HG03159 (cell line): Measurements from ENCODE around the gene KLHL40.

ENCODE experiments used
- ATAC-seq: cut with Tn5 transposase; IDR thresholded peaks from one replicate; pipeline ENCODE4 v1.9.1; 2021; ENCODE audit warnings: mild to moderate bottlenecking, moderate library complexity; ENCODE audit not compliant: unreplicated experiment

The KLHL40 gene

DNA sequence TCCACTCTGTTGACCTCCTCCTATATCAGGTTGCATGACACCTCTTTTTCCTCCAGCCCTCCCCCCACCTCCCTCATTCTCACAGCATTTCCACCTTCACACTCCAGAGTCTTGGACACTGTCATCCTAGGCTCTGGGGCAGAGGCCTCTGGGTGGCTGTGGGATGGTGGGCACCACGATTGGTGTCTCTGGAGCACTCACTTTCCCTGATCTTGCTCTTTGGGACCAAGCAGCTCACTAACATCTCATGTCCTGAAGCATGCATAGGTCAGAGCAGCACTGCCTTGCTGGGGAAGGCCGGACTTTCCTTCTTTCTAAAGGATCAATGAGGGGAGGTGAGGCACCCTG, 16.9 kb upstream of the KLHL40 start:
- ATAC-seq = no peak

DNA sequence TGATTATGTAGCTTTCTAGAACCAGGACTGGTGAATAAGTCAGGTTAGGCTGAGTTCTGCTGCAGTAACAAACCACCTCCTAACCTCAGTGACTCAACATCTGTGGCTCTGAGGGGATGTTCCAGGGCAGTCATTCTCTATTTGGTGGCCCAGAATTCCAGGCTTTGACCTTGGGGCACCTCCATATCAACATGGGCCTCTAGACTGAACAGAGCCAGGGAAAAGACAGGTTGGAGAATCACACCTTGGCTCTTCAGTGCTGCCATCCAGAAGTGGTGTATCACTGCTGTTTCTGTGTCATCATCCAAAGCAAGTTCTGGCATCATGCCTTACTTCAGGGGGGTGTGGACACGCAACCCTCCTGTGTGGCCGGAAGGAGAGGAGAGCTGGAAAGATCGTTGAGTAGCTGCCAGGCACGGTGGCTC, 16.5 kb upstream of the KLHL40 start:
- no peak for ATAC-seq

DNA sequence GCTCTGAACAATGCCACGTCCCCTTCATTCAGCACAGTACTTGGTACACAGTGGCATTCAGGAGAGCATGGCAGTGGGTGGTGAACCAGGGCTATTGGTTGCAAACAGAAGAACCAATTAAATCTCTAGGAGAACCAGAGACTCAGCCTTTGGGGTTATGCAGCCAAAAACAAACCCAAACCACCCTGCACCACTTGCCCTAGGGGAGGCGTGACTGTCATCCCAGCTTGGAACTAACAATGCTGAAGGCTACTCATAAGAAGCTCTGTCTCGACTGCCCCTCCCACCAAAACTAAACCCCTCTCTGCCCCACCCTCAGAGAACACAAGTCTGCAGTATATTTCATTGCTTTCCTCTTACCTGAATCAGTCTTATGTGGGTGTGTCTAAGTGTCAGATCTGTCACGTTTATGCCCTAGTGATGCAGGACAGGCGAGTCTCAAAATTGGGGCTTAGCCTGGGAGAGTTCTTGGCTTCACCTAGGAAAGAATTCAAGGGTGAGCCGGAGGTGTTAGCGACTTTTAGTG, 15.2 kb upstream of the KLHL40 start:
- no peak for ATAC-seq

DNA sequence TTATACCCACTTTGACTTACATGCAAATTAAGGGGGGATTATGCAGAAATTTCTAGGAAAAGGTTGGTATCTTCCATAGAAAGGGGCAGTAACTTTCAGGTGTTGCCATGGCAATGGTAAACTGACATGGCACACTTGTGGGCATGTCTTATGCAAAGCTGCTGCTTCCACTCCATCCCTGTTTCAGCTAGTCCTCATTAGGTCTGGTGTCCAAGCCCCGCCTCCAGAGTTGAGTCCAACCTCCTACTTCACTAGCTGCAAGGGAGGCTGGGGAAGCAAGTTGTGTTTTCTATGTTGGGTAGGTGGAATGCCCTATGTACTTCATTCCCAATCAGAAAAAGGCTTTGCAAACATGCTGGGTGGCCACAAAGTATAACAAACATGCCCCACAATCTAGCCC, 14.7 kb upstream of the KLHL40 start:
- no peak for ATAC-seq

DNA sequence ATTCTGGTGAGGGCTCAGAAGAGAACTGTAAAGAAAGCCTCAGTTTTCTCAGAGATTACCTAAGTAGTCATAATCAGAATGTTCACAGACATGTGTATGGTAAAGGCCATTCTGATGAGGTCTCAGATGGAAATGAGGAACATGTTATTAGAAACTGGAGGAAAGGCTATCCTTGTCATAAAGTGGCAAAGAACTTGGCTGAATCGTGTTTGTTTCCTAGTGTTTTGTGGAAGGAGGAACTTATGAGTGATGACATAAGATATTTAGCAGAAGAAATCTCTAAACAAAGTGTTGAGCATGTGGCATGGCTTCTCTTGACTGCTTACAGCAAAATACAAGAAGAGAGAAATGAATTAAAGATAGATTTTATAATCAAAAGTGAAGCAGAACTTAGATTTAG, 12.8 kb upstream of the KLHL40 start:
- ATAC-seq = no peak

DNA sequence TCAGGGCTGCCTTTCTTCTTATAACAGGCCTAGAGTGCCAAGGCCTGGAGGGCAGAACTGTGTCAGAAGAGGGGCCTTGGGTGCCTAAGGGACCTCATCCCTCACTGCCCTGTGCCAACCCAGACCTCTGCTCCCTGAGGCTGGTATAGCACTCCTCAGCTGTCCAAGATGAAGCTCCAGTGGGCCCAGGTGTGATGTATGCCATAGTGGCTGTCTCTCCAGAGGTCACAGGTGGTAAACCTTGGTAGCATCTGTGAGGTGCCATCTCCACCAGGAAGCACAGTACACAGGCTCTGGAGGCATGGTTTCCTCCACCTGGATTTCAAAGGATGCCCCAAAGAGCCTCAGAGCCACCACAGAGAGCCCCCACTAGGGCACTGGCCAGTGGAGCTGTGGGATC, 12.3 kb upstream of the KLHL40 start:
- ATAC-seq = no peak

DNA sequence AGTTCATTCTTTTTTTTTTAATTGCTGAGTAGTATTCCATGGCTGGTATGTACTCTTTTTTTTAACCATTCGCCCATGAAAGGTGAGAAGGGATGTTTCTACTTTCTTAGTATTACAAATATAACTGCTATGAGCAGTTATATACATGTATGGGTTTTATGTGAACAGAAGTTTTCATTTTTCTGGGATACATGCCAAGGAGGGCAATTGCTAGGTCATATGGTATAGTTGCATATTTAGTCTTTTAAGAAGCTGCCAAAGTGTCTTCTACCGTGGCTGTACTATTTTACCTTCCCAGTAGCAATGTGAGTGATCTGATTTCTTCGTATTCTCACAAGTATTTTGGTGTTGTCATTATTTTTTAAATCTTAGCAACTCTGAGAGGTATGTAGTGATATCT, 11.2 kb upstream of the KLHL40 start:
- no peak for ATAC-seq

DNA sequence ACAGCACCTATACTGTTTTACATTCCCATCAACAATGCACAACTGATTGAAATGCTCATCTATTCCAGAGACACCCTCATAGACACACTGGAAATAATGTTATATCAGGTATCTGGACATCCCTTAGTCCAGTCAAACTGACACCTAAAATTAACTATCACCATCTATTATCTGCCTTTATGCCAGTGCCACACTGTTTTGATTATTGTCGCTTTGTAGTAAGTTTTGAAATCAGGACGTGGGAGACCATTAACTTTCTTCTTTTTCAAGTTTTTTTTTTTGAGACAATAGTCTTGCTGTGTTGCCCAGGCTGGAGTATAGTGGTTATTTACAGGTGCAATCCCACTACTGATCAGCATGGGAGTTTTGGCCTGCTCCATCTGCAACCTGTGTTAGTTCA, 9.4 kb upstream of the KLHL40 start:
- no peak for ATAC-seq

DNA sequence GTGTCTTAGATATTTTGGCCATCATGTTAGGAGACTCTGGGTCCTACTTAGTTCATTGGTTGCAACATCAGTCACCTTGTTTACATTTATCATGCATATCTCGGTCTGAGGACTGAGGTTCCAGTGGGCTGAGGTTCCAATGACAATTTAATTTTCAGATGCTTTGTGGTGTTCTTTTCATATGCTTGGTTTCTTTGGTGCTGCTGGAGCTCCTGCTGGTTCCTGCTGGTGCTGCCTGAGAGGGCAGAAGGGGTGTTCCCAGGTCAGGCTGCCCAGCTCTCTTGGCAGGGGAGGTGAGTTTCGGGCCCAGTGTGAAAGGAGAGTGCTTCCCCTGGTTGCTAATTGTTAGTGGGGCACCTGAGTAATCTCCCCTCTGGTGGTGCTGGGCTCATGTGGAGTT, 6.9 kb upstream of the KLHL40 start:
- ATAC-seq = no peak

DNA sequence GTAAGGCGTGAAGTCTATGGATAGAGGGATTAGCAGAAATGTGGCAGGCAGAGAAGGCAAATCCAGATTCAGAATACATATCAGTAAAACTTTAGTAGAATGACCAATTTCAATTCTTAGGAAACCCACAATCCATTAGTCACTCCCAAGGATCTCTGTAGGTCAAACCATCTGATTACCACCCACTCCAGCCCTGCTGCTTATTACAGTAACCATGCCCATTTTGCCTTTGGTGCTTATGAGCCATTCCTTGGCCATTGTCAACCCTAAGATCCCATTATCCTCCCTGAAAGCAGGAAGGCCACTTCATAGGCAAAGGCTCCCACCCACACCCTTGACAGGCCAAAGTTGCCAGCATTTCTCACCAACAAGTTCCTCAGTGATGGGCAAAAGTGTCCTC, 5.1 kb upstream of the KLHL40 start:
- ATAC-seq = no peak

DNA sequence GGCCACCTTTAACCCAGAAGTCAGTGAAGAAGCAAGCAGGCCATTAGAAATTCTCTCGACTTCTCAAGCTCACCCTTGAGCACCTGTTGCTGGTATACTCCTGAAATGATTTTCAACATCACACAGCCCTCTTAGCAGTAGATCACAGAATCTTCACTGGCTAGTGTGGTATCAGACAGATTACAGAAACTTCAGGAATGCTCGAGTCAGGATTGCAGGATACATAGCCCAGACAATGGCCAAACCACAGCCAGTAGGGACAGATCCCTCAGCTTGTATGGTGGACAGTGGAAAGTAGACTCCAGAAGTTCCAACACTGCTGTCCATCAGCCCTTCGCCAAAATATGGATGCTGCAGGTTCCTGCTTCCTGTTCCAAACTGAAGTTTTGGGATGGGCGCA, 4.5 kb upstream of the KLHL40 start:
- ATAC-seq = no peak

DNA sequence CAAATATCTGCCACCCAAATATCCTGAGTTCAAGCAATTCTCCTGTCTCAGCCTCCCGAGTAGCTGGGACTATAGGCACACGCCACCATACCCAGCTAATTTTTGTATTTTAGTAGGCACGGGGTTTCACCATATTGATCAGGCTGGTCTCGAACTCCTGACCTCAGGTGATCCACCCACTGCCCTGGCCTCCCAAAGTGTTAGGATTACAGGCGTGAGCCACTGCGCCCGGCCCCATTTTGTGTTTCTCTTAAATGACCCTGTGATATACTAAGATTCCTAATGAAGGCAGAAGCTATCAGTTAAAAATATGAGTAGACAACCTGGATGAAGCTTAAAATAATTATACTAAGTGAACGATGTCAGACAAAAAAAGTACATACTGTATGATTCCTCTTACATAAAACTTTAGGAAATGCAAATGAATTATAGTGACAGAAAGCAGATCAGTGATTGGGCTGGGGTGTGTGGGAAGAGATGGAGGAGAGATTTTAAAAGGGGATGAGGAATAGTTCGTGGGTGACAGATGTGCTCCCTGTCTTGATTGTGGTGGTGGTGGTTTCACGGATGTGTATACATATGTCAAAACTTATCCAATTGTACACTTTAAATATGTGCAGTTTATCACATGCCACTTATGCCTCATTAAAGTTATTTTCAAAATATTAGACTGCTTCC, 3.8 kb upstream of the KLHL40 start:
- no peak for ATAC-seq

DNA sequence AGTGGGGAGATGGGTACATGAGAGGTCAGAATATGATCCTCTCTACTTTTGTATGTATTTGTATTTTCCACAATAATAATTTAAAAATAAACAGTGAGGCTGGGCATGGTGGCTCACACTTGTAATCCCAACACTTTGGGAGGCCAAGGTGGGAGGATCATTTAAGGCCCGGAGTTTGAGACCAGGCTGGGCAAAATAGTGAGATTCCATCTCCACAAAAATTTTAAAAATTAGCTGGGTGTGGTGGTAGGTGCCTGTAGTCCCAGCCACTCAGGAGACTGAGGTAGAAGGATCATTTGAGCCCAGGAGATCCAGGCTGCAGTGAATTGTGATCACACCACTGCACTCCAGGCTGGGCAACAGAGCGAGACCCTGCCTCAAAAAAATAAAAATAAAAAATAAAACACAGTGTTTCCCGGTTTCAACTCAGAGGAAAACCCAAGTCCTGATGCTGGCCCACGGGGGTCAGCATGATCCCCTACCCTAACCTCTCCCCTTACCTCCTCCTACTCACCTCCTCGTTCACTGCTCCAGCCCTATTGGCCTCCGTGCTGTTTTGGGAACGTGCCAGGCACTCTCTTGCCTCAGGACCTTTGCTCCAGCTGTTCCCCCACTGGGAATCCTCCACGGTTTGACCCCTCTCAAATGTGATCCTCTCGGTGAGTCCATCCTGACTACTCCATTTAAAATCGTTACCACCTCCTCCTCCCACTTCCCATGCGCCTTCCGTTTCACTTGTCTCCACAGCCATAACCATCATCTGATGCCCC, 2.9 kb upstream of the KLHL40 start:
- ATAC-seq = no peak

DNA sequence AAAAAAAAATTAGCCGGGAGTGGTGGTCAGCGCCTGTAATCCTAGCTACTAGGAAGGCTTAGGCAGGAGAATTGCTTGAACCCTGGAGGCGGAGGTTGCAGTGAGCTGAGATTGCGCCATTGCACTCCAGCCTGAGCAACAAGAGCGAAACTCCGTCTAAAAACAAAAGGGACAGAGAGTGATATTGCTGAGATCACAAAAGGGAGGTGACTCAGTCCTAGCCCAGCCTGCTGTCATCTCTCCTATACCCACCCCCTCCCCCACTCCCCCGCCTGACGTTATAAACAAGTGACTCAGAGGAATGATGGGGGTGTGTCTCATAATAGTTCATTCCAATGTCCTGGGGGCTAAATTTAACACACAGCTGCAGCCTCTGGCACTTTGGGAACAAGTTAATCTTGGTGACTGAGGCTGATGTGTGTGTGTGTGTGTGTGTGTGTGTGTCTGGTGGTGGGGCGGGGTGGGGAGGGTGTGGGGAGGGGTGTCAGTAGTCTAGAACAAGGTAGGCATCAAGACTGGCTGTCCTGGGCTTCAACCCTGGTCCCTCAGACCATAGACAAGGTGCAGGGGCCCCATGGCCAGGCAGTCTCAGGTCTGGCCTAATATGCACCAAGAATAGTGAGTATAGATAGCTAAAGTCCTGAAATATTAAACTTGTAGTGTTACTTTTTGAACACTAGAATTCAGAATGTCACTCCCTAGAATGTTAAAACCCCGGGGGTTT, 1.3 kb upstream of the KLHL40 start:
- no peak for ATAC-seq

DNA sequence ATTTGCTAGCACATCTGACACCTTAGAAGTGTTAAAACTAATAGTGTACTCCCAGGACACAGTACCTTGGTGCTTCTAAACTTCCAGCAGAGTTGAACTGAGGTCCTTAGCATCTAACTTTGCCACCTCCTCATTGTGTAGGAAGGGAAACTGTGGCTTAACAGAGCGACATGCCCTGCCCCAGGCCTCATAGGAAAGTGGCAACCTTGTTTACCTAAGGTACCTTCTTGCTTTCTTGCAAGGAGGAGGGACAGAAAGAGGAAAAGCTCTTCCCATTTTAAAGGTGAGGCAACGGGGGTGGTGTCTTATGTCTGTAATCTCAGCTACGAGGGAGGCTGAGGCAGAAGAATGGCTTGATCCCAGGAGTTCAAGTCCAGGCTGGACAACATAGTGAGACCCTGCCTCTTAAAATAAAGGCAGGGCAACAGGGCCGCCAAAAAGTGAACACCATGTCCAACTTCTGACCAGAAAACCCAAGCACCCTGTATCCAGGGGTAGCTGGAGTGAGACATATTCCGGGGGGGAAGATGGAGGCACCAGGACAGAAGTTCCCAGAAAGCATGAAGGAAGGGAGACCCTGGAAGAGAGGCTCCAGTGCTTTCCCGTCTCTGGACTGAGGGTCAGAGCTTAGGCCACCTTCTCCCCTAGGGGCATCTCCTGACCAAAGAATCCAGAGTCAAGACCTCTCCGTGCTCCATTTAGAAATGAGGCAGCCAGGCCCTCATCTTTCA, 540 bp upstream of the KLHL40 start:
- ATAC-seq = no peak

DNA sequence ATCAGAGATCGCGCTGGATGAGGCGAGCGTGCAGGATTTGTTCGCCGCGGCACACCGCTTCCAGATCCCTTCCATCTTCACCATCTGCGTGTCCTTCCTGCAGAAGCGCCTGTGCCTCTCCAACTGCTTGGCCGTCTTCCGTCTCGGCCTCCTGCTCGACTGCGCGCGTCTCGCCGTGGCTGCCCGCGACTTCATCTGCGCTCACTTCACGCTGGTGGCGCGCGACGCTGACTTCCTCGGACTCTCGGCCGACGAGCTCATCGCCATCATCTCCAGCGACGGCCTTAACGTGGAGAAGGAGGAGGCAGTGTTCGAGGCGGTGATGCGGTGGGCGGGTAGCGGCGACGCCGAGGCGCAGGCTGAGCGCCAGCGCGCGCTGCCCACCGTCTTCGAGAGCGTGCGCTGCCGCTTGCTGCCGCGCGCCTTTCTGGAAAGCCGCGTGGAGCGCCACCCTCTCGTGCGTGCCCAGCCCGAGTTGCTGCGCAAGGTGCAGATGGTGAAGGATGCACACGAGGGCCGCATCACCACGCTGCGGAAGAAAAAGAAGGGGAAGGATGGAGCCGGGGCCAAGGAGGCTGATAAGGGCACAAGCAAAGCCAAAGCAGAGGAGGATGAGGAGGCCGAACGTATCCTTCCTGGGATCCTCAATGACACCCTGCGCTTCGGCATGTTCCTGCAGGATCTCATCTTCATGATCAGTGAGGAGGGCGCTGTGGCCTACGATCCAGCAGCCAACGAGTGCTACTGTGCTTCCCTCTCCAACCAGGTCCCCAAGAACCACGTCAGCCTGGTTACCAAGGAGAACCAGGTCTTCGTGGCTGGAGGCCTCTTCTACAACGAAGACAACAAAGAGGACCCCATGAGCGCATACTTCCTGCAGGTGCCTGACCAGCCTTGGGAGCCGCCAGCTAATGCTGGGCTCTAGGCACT, 819 bp downstream of the KLHL40 start:
- ATAC-seq = no peak

DNA sequence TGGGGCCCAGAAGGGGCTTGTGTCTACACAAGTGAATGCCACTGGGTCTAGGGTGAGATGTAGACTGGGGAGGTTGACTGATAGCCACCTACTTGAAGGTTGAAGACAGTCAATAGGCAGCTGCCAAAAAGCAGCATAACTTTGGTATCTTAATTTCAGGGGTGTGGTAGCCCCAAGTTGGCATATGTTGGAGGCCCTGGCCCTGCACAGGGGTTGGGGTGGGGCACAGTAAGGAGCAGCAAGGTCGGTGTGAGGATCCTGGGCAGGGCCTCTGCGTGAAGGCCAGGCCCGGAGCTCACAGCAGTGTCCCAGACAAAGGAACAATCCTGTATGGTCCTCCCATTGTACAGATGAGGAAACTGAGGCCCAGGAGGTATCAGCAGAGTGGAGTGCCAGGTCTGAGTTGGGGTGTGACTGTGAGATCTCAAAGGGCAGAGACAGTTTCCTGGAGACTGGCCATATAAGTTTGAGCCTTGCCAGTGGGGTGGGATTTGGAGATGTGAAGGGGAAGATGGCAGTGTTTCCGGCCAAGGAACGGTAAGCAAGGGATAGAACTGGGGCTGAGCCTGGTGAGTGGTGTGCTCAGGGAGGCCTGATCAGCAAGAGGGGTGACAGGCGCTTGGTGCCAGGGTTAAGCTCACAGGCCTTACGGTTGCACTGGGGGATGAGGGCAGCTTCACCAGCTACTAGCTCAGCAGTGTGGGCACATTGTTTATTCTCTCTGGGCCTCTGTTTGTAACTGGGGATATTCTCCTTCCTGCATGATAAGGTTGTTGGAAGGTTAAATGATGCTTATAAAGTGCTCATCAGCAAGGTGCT, 1.7 kb downstream of the KLHL40 start:
- ATAC-seq = no peak

DNA sequence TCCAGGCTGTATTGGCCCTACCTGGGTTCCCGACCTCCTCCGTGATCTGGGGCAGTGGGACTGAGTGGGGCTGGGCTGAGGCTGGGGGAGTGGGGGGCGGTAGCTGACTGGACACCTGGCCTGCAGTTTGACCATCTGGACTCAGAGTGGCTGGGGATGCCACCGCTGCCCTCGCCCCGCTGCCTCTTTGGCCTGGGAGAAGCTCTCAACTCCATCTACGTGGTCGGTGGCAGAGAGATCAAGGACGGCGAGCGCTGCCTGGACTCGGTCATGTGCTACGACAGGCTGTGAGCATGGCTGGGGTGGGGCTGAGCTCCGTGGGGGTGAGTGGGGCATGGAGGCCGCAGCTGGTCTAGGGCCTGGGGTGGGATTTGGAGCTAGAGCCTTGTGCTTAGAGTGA, 2.7 kb downstream of the KLHL40 start:
- no peak for ATAC-seq
